Stomach (tissue), 9 donors: Measurements from ENCODE around the gene PLCB3. TPM values are rescaled to one million over a fixed set of nuclear protein-coding genes. Genes with fewer than 3 reads are reported as not detected.
"Not testable (repeated sequence)": the region's sequence is repeated elsewhere in the genome, so short reads cannot be mapped to it uniquely, and the experiment has no call there.

Source experiments
- DNase-seq, 2 donors: peaks; one replicate each; pipeline versions ENCODE4 v3.0.0 to v3.0.0-alpha.2; 2013 to 2019
- H3K27ac ChIP-seq, 5 donors: fragments of 200-600 bp in 4 of 5; sonication (generic) in 4 of 5; one replicate each; pipeline ENCODE4 v1.5.1; 2013 to 2019; ENCODE audit warnings: mild to moderate bottlenecking in 1 of 5, moderate library complexity in 1 of 5
- H3K27me3 ChIP-seq, 3 donors: fragments of 200-600 bp; sonication (generic); one replicate each; pipeline ENCODE4 v1.5.1; 2017 to 2019; ENCODE audit warnings: mixed run types in 1 of 3
- H3K36me3 ChIP-seq, 4 donors: fragments of 200-600 bp; sonication (generic); 1 replicate in 3 of 4; 2 replicates in 1 of 4; pipeline ENCODE4 v1.5.1; 2016 to 2019
- H3K4me1 ChIP-seq, 4 donors: fragments of 200-600 bp; sonication (generic); one replicate each; pipeline ENCODE4 v1.5.1; 2016 to 2019
- H3K4me3 ChIP-seq, 4 donors: fragments of 200-600 bp; sonication (generic) in 3 of 4; one replicate each; pipeline ENCODE4 v1.5.1; 2016 to 2019; ENCODE audit warnings: mild to moderate bottlenecking in 1 of 4
- H3K9me3 ChIP-seq, 4 donors: fragments of 200-600 bp; sonication (generic); one replicate each; pipeline ENCODE4 v1.5.1; 2016 to 2019
- CTCF ChIP-seq, 7 experiments: fragments of 450-650 bp in 4 of 7; fragments of 200-600 bp in 3 of 7; sonication (generic) in 3 of 7; IDR thresholded peaks; one replicate each; pipeline ENCODE4 v1.5.1; 2016 to 2019; ENCODE audit warnings: antibody characterized with exemption in 7 of 7, control low read depth in 2 of 7, mild to moderate bottlenecking in 1 of 7
- EP300 ChIP-seq: sonication (generic); formaldehyde crosslinking; IDR thresholded peaks from one replicate; pipeline ENCODE4 v1.6.1; 2017; ENCODE audit warnings: antibody characterized with exemption
- POLR2A ChIP-seq, 4 donors: fragments of 450-650 bp; IDR thresholded peaks; one replicate each; pipeline ENCODE4 v1.6.1; 2016; ENCODE audit warnings: antibody characterized with exemption in 4 of 4, control low read depth in 2 of 4, mild to moderate bottlenecking in 1 of 4, moderate library complexity in 1 of 4
- POLR2AphosphoS5 ChIP-seq, 3 donors: sonication (generic); formaldehyde crosslinking; IDR thresholded peaks; one replicate each; pipeline ENCODE4 v1.6.1; 2016; ENCODE audit warnings: antibody characterized with exemption in 3 of 3
- WGBS, 5 donors: extraction: QIAGEN DNeasy Blood & Tissue Kit in 3 of 5; methylation state at CpG; one replicate each; pipeline versions ENCODE4 v1.1.5 to v1.1.7; 2013 to 2018; 5-methylcytosine and 5-hydroxymethylcytosine counted together
- intact Hi-C: fragments of 100-400 bp; cut with DNase I; formaldehyde crosslinking; loops from one replicate; pipeline ENCODE4 v1.15.1; 2023; ENCODE audit warnings: low total_unique reads
- polyA plus RNA-seq, 3 donors: library from polyadenylated mRNA; stranded (reverse); fragments of 200-250 nt; gene quantifications; one replicate each; pipeline ENCODE4 v1.2.3, GENCODE V29; 2013
- total RNA-seq, 5 donors: library from RNA; depleted of rRNA; stranded (reverse); fragments of >200 nt; gene quantifications; one replicate each; pipeline versions ENCODE4 v1.1.0 to v1.2.3, GENCODE V29; 2014 to 2016
- donor health status: healthy with polysubstance abuse.
- donor health status: Bipolar disorder and iron deficiency.
- donor health status: healthy.

The PLCB3 gene
- total and polyA plus RNA-seq, 8 donors: 12.2 to 154 (median 16.1) TPM

GRCh38 chr11:64245401-64245796 is 5.9 kb upstream of the PLCB3 start:
- Histone ChIP-seq H3K27me3 (no peaks in the 10 kb centered on the region), H3K36me3 (peaks cover 14 to 18% (median 15%) of the 10 kb centered on the region in 4 donors), H3K4me1 (peaks cover 28 to 63% (median 57%) of the 10 kb centered on the region in 4 donors), H3K4me3 (peak overlapping the region; percentile 69 to 85 (median 74)), H3K9me3 (no peaks in the 10 kb centered on the region), H3K27ac (peak overlapping the region; percentile 76 to 93 (median 86))
- intact Hi-C loops: no loop called here
- no peak for TF ChIP-seq CTCF (IDR thresholded peaks at IDR 0.05)
- no peak for TF ChIP-seq POLR2A (IDR thresholded peaks at IDR 0.05)
- no peak for TF ChIP-seq EP300
- no peak for TF ChIP-seq POLR2AphosphoS5 (IDR thresholded peaks at IDR 0.05)
- peak in 1 of 2 donors; percentile 66 for DNase-seq
- 0 to 4% (median 2%) methylated on average over 2 to 6 of the region's 6 CpGs for WGBS, 5 donors

GRCh38 chr11:64245797-64246620 is 5.3 kb upstream of the PLCB3 start:
- peak; percentile 70 to 92 for DNase-seq
- Histone ChIP-seq H3K4me1 (peaks cover 32 to 67% (median 61%) of the 10 kb centered on the region in 4 donors), H3K36me3 (peaks cover 14 to 18% (median 15%) of the 10 kb centered on the region in 4 donors), H3K9me3 (no peaks in the 10 kb centered on the region), H3K4me3 (peak overlapping the region; percentile 69 to 85 (median 74)), H3K27ac (peak overlapping the region; percentile 76 to 93 (median 86)), H3K27me3 (no peaks in the 10 kb centered on the region)
- WGBS, 5 donors: 0 to 4% (median 1%) methylated on average over 32 to 46 of the region's 46 CpGs
- intact Hi-C loops: no loop called here
- TF ChIP-seq POLR2AphosphoS5 (IDR thresholded peaks at IDR 0.05) (peak in 2 of 3 donors; percentile 53 to 62), EP300 (no peak), CTCF (IDR thresholded peaks at IDR 0.05) (no peak), POLR2A (IDR thresholded peaks at IDR 0.05) (no peak)

- WGBS, 5 donors: 0 to 6% (median 0%) methylated on average over 3 to 34 of the region's 43 CpGs; no CpG with 5 or more reads in 1 of the 5 donors
- H3K4me1 ChIP-seq: peaks cover 33 to 69% (median 64%) of the 10 kb centered on the region in 4 donors
- H3K36me3 ChIP-seq: peaks cover 14 to 18% (median 15%) of the 10 kb centered on the region in 4 donors
These were observed 4.8 kb upstream of the PLCB3 start for GRCh38 chr11:64246621-64246870.

GRCh38 chr11:64246871-64247728 is 4.2 kb upstream of the PLCB3 start, which contains the start of gene PPP1R14B:
Gene PPP1R14B (minus strand): TSS chr11:64246943. CDS start chr11:64246673, 270 bp downstream.
- DNase-seq: peak; percentile 89 to 96
- 0 to 1% (median 1%) methylated on average over 18 to 74 of the region's 74 CpGs for whole genome bisulfite sequencing, 5 donors
- Histone ChIP-seq H3K27me3 (no peaks in the 10 kb centered on the region), H3K9me3 (no peaks in the 10 kb centered on the region), H3K4me3 (peak within 1 kb of the TSS; percentile 69 to 85 (median 74)), H3K36me3 (peaks cover 14 to 18% (median 15%) of the 10 kb centered on the region in 4 donors), H3K27ac (peak within 1 kb of the TSS; percentile 76 to 93 (median 86)), H3K4me1 (peaks cover 36 to 71% (median 65%) of the 10 kb centered on the region in 4 donors)
- intact Hi-C loops: no loop called here
- TF ChIP-seq EP300: no peak
- peak in 1 of 7 experiments; percentile 35 for TF ChIP-seq CTCF (IDR thresholded peaks at IDR 0.05)
- TF ChIP-seq POLR2AphosphoS5 (IDR thresholded peaks at IDR 0.05): peak; percentile 20 to 70 (median 44)

More at GRCh38 chr11:64246621-64246870, 4.8 kb upstream of the PLCB3 start:
- H3K27ac ChIP-seq: peak overlapping the region; percentile 76 to 93 (median 86)
- intact Hi-C loops, H3K9me3 ChIP-seq, DNase-seq, H3K27me3 ChIP-seq: not testable (repeated sequence)
- H3K4me3 ChIP-seq: peak overlapping the region; percentile 69 to 85 (median 74)
